Upper lobe of right lung (tissue), 1 donor: ENCODE results near the gene GGCT. TPM values are rescaled to one million over a fixed set of nuclear protein-coding genes. Genes with fewer than 3 reads are reported as not detected.

Experiments used
- ATAC-seq: fragments of 200-7000 bp; cut with Tn5 transposase; one replicate; pipeline ENCODE4 v1.9.1; 2020; ENCODE audit warnings: mild to moderate bottlenecking, moderate library complexity
- DNase-seq: peaks from one replicate; pipeline ENCODE4 v3.0.0-alpha.2; 2020
- H3K27ac ChIP-seq: fragments of 200-600 bp; one replicate; pipeline ENCODE4 v1.8.0; 2022
- H3K27me3 ChIP-seq: fragments of 200-600 bp; one replicate; pipeline ENCODE4 v1.8.0; 2022; ENCODE audit warnings: mild to moderate bottlenecking
- H3K36me3 ChIP-seq: fragments of 200-600 bp; one replicate; pipeline ENCODE4 v1.8.0; 2022
- H3K4me1 ChIP-seq: fragments of 200-600 bp; one replicate; pipeline ENCODE4 v1.8.0; 2022
- H3K4me3 ChIP-seq: fragments of 200-600 bp; one replicate; pipeline ENCODE4 v1.8.0; 2022; ENCODE audit warnings: mild to moderate bottlenecking
- H3K9me3 ChIP-seq: fragments of 200-600 bp; one replicate; pipeline ENCODE4 v1.8.0; 2022
- intact Hi-C: fragments of 100-400 bp; cut with DNase I; formaldehyde crosslinking; loops from one replicate; pipeline ENCODE4 v1.11.0; 2022
- total RNA-seq: library from RNA; stranded (reverse); fragmentation: NEBNext Ultra II Directional; extraction: Animal tissue kit (Norgen Biotek cat#: 25700); gene quantifications from one replicate; pipeline ENCODE4 v1.2.1, GENCODE V29; 2021
- TF ChIP-seq, protein P1 (sequence below): fragments of 200-600 bp; IDR thresholded peaks from one replicate; pipeline ENCODE4 v1.8.0; 2022; ENCODE audit warnings: antibody characterized with exemption
- donor health status: DM: no; HTN: yes; CAD: no; lungs with severe emphysema.

The GGCT gene
- total RNA-seq, 1 donor from 2014 or later: 25.6 TPM

DNA sequence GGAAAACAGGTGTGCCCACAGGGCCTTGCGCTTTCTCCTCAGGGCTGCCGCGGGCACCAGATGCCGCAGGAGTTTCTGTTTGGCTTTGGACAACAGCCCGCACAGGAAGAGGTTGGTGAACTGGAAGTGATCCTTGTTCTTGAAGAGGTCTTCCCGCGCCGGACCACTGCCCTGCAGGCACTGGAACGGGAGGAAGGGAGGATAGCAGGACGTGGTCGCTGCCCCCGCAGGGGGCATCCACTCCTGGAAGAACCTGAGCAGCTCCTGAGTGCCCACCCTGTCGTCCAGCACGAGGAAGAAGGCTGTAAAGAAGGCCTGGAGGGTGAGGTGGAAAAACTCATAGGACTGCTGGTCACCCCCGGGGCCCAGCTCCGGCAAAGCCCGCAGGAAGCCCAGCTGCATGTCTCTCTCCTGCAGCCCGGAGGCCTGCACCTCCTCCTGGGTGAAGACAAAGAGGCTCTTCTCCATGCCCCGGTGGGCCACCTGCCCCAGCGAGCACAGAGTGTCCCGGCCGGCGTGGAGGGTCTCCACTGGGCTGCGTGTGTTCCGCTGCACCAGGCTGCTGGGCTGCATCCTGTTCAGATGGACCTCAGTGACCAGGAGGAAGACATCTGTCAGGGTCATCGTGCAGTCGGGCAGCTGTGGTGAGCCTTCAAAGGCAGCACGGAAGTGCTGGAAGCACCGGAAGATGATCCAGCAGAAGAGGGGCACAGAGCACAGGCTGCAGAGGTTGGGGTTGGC is 52.9 kb downstream of the GGCT start:
- intact Hi-C loops: no loop called here
- Histone ChIP-seq H3K4me3 (no peak overlapping the region), H3K4me1 (peaks cover 8% of the 10 kb centered on the region), H3K27me3 (no peaks in the 10 kb centered on the region), H3K36me3 (peaks cover 99% of the 10 kb centered on the region), H3K27ac (no peak overlapping the region), H3K9me3 (no peaks in the 10 kb centered on the region)
- ATAC-seq (no peak), DNase-seq (no peak)
- TF ChIP-seq, protein P1, sequence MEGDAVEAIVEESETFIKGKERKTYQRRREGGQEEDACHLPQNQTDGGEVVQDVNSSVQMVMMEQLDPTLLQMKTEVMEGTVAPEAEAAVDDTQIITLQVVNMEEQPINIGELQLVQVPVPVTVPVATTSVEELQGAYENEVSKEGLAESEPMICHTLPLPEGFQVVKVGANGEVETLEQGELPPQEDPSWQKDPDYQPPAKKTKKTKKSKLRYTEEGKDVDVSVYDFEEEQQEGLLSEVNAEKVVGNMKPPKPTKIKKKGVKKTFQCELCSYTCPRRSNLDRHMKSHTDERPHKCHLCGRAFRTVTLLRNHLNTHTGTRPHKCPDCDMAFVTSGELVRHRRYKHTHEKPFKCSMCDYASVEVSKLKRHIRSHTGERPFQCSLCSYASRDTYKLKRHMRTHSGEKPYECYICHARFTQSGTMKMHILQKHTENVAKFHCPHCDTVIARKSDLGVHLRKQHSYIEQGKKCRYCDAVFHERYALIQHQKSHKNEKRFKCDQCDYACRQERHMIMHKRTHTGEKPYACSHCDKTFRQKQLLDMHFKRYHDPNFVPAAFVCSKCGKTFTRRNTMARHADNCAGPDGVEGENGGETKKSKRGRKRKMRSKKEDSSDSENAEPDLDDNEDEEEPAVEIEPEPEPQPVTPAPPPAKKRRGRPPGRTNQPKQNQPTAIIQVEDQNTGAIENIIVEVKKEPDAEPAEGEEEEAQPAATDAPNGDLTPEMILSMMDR: no peak

DNA sequence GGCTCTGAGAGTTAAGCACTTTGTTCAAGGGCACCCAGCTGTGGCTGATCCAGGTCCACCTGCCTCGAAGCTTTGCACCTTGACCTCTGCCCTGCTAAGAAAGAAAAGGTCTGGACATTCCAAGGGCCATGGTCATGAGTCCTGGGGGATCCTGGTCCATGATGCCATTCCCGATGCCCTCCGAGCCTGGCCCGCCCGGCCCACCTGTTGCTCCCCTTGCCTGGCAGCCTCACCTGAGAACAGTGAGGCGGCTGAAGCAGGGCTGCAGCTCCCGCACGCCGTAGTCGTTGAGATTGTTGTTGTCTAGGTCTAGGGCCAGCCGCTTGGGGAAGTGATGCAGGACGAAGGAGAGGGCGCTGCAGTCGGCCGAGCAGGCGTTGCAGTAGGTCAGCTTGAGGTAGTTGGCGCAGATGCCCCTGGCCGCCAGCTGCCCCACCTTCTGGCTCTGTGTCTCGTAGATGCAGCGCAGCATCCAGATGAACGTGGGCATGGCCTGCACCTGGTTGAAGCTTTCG is 53.6 kb downstream of the GGCT start:
- Histone ChIP-seq H3K4me3 (no peak overlapping the region), H3K9me3 (no peaks in the 10 kb centered on the region), H3K36me3 (peaks cover 99% of the 10 kb centered on the region), H3K27me3 (no peaks in the 10 kb centered on the region), H3K27ac (no peak overlapping the region), H3K4me1 (peaks cover 10% of the 10 kb centered on the region)
- TF ChIP-seq, protein P1: no peak
- intact Hi-C loops: no loop called here
- ATAC-seq (no peak), DNase-seq (no peak)

GRCh38 chr7:30450240-30450982 is 54.2 kb downstream of the GGCT start:
- Histone ChIP-seq H3K36me3 (peaks cover 94% of the 10 kb centered on the region), H3K9me3 (no peaks in the 10 kb centered on the region), H3K4me1 (peaks cover 11% of the 10 kb centered on the region), H3K4me3 (no peak overlapping the region), H3K27me3 (no peaks in the 10 kb centered on the region), H3K27ac (no peak overlapping the region)
- DNase-seq (no peak), ATAC-seq (no peak)
- TF ChIP-seq, protein P1: no peak
- intact Hi-C loops: no loop called here

DNA sequence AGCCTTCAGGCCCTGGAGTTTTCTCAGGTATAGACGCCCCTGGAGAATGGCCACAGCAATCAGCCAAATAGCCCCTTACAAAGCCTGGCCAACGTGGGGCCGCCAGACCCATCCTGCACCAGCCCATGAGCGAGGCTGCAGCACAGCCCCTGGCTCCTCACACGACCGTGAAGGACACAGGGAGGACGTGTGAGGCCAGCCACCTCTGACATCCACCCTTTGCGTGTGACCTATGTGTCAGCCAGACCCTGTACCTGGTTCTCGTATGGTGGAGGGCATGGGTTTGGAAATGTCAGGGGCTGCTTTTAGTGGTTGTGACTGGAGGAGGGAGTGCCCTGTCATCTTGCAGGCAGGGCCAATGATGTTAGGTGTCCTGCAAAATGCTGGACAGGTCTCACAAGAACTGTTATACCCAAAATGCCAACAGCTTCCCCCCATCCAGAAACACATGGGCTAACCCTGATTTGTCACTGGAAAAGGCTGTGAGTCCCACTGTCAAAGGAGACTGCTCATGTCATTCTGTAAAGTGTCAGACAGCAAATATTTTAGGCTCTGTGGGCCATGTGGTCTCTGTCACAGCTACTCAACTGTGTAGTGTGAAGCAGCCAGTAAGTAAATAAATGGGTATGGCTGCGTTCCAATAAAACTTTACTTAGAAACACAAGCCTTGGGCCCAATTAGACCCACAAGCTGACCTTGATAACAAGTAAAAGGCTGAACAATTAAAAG is 56.0 kb downstream of the GGCT start:
- TF ChIP-seq, protein P1: no peak
- H3K27me3 ChIP-seq: no peaks in the 10 kb centered on the region
- intact Hi-C loops: no loop called here
- no peaks in the 10 kb centered on the region for H3K9me3 ChIP-seq
- ATAC-seq (no peak), DNase-seq (no peak)
- H3K36me3 ChIP-seq: peaks cover 77% of the 10 kb centered on the region
- H3K27ac ChIP-seq: no peak overlapping the region
- H3K4me1 ChIP-seq: peaks cover 11% of the 10 kb centered on the region
- H3K4me3 ChIP-seq: no peak overlapping the region

DNA sequence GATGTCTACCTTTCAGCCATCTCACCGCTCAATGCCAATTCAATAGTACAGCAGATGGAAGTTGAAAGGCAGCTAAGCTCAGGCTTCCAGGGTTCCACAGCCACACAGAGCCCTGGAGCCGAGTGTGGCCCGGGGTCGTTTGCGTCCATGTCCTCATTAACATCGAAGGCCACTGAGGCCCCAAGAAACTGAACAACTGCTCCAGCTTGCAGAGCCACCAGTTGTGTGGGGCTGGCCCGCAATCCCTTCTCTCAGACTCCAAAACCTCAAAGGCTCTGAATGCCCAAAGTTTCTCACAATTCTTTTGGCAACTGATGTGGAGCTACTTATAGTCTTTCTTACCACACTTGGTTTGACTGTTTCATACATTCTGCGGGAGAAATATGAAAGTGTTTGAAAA is 57.2 kb downstream of the GGCT start:
- no peaks in the 10 kb centered on the region for H3K9me3 ChIP-seq
- H3K36me3 ChIP-seq: peaks cover 65% of the 10 kb centered on the region
- no peak overlapping the region for H3K27ac ChIP-seq
- no peak overlapping the region for H3K4me3 ChIP-seq
- DNase-seq (no peak), ATAC-seq (no peak)
- intact Hi-C loops: no loop called here
- TF ChIP-seq, protein P1: no peak
- no peaks in the 10 kb centered on the region for H3K27me3 ChIP-seq
- peaks cover 11% of the 10 kb centered on the region for H3K4me1 ChIP-seq

Other genes with a start within 250 kb of the GGCT start
- 24.6 TPM for gene ZNRF2, start 220.2 kb downstream of the GGCT start, total RNA-seq
- gene NOD1, start 26.0 kb downstream of the GGCT start, total RNA-seq: 43.5 TPM
- 68.4 TPM for gene GARS1, start 90.0 kb upstream of the GGCT start, total RNA-seq
- not detected for gene CRHR2, start 177.6 kb upstream of the GGCT start, total RNA-seq
- gene INMT, start 247.3 kb upstream of the GGCT start, total RNA-seq: 501 TPM